ENCODE results near the gene GTF2A1. TPM values are rescaled to one million over a fixed set of nuclear protein-coding genes. Genes with fewer than 3 reads are reported as not detected.

GTF2A1 gene
- total RNA-seq, 2 donors from 2014 or later: 52.3 to 58.6 TPM

- Mint-ChIP-seq H3K4me3 (peak overlapping the region; percentile 93 to 96), H3K27ac (peak overlapping the region; percentile 98), H3K36me3 (ENCODE audit: insufficient read depth in 2 of 2) (peaks cover 6 to 9% of the 10 kb centered on the region in 2 donors), H3K4me1 (ENCODE audit: low read depth) (peaks cover 38% of the 10 kb centered on the region), H3K9me3 (no peaks in the 10 kb centered on the region), H3K27me3 (ENCODE audit: low read depth) (no peaks in the 10 kb centered on the region)
- no peak for DNase-seq
- ATAC-seq (replicated peaks in 1 of 2): no peak
Observed at GRCh38 chr14:81221579-81222102, 882 bp upstream of the GTF2A1 start.

GRCh38 chr14:81220580-81220829 lies 254 bp downstream of the GTF2A1 start:
- Mint-ChIP-seq H3K4me3 (peak overlapping the region; percentile 93 to 96), H3K27me3 (ENCODE audit: low read depth) (no peaks in the 10 kb centered on the region), H3K27ac (peak overlapping the region; percentile 98), H3K36me3 (ENCODE audit: insufficient read depth in 2 of 2) (peaks cover 6 to 15% of the 10 kb centered on the region in 2 donors), H3K4me1 (ENCODE audit: low read depth) (peaks cover 50% of the 10 kb centered on the region), H3K9me3 (no peaks in the 10 kb centered on the region)
- DNase-seq: no peak
- no peak for ATAC-seq (replicated peaks in 1 of 2)

- H3K4me3 Mint-ChIP-seq: peak overlapping the region; percentile 93 to 96
- peak in 1 of 2 donors; percentile 1 for ATAC-seq (replicated peaks in 1 of 2)
Observed at GRCh38 chr14:81219759-81220579, 790 bp downstream of the GTF2A1 start.

GRCh38 chr14:81219210-81219758 lies 1.5 kb downstream of the GTF2A1 start:
- peak; percentile 64 to 68 for ATAC-seq (replicated peaks in 1 of 2)
- H3K36me3 Mint-ChIP-seq (ENCODE audit: insufficient read depth in 2 of 2): peaks cover 6 to 15% of the 10 kb centered on the region in 2 donors
- H3K27me3 Mint-ChIP-seq (ENCODE audit: low read depth): no peaks in the 10 kb centered on the region
- no peaks in the 10 kb centered on the region for H3K9me3 Mint-ChIP-seq
- peak overlapping the region; percentile 92 for H3K4me3 Mint-ChIP-seq
- DNase-seq: peak; percentile 84
- peaks cover 58% of the 10 kb centered on the region for H3K4me1 Mint-ChIP-seq (ENCODE audit: low read depth)
- peak overlapping the region; percentile 98 for H3K27ac Mint-ChIP-seq

More at GRCh38 chr14:81219759-81220579, 790 bp downstream of the GTF2A1 start:
- Mint-ChIP-seq H3K36me3 (ENCODE audit: insufficient read depth in 2 of 2) (peaks cover 6 to 15% of the 10 kb centered on the region in 2 donors), H3K27ac (peak overlapping the region; percentile 98), H3K4me1 (ENCODE audit: low read depth) (peaks cover 55% of the 10 kb centered on the region), H3K9me3 (no peaks in the 10 kb centered on the region), H3K27me3 (ENCODE audit: low read depth) (no peaks in the 10 kb centered on the region)
- peak; percentile 33 to 55 for DNase-seq

GRCh38 chr14:81211844-81212243 lies 8.9 kb downstream of the GTF2A1 start:
- peak; percentile 10 to 11 for DNase-seq
- Mint-ChIP-seq H3K4me1 (ENCODE audit: low read depth) (peaks cover 49% of the 10 kb centered on the region), H3K4me3 (no peak overlapping the region), H3K36me3 (ENCODE audit: insufficient read depth in 2 of 2) (peaks cover 9 to 30% of the 10 kb centered on the region in 2 donors), H3K27me3 (ENCODE audit: low read depth) (no peaks in the 10 kb centered on the region), H3K27ac (peak overlapping the region; percentile 80), H3K9me3 (no peaks in the 10 kb centered on the region)
- ATAC-seq (replicated peaks in 1 of 2): peak in 1 of 2 donors; percentile 41

GRCh38 chr14:81209167-81209836 lies 11.5 kb downstream of the GTF2A1 start:
- Mint-ChIP-seq H3K27ac (no peak overlapping the region), H3K4me1 (ENCODE audit: low read depth) (peaks cover 40% of the 10 kb centered on the region), H3K27me3 (ENCODE audit: low read depth) (no peaks in the 10 kb centered on the region), H3K36me3 (ENCODE audit: insufficient read depth in 2 of 2) (peaks cover 11 to 32% of the 10 kb centered on the region in 2 donors), H3K9me3 (no peaks in the 10 kb centered on the region), H3K4me3 (no peak overlapping the region)
- no peak for ATAC-seq (replicated peaks in 1 of 2)
- DNase-seq: no peak

GRCh38 chr14:81208489-81208888 lies 12.3 kb downstream of the GTF2A1 start:
- H3K4me1 Mint-ChIP-seq (ENCODE audit: low read depth): peaks cover 39% of the 10 kb centered on the region
- ATAC-seq (replicated peaks in 1 of 2) (no peak), DNase-seq (no peak)
- H3K36me3 Mint-ChIP-seq (ENCODE audit: insufficient read depth in 2 of 2): peaks cover 12 to 31% of the 10 kb centered on the region in 2 donors
- H3K27me3 Mint-ChIP-seq (ENCODE audit: low read depth): no peaks in the 10 kb centered on the region
- H3K27ac Mint-ChIP-seq: no peak overlapping the region
- H3K4me3 Mint-ChIP-seq: no peak overlapping the region
- H3K9me3 Mint-ChIP-seq: no peaks in the 10 kb centered on the region

GRCh38 chr14:81206115-81206514 lies 14.6 kb downstream of the GTF2A1 start:
- peaks cover 27% of the 10 kb centered on the region for H3K4me1 Mint-ChIP-seq (ENCODE audit: low read depth)
- no peak for DNase-seq

GRCh38 chr14:81205639-81206038 lies 15.1 kb downstream of the GTF2A1 start:
- Mint-ChIP-seq H3K9me3 (no peaks in the 10 kb centered on the region), H3K4me1 (ENCODE audit: low read depth) (peaks cover 27% of the 10 kb centered on the region), H3K4me3 (no peak overlapping the region), H3K27ac (peak overlapping the region; percentile 31), H3K36me3 (ENCODE audit: insufficient read depth in 2 of 2) (peaks cover 12 to 34% of the 10 kb centered on the region in 2 donors), H3K27me3 (ENCODE audit: low read depth) (no peaks in the 10 kb centered on the region)
- ATAC-seq (replicated peaks in 1 of 2) (no peak), DNase-seq (no peak)

More at GRCh38 chr14:81206115-81206514, 14.6 kb downstream of the GTF2A1 start:
- H3K4me3 Mint-ChIP-seq: no peak overlapping the region
- no peaks in the 10 kb centered on the region for H3K27me3 Mint-ChIP-seq (ENCODE audit: low read depth)
- peak overlapping the region; percentile 31 for H3K27ac Mint-ChIP-seq
- H3K36me3 Mint-ChIP-seq (ENCODE audit: insufficient read depth in 2 of 2): peaks cover 12 to 33% of the 10 kb centered on the region in 2 donors
- peak; percentile 78 to 98 for ATAC-seq (replicated peaks in 1 of 2)
- H3K9me3 Mint-ChIP-seq: no peaks in the 10 kb centered on the region

GRCh38 chr14:81200054-81200453 lies 20.7 kb downstream of the GTF2A1 start:
- peak overlapping the region; percentile 34 to 41 for H3K4me3 Mint-ChIP-seq
- no peaks in the 10 kb centered on the region for H3K9me3 Mint-ChIP-seq
- H3K27ac Mint-ChIP-seq: peak overlapping the region; percentile 38
- DNase-seq (no peak), ATAC-seq (replicated peaks in 1 of 2) (peak; percentile 71 to 75)
- no peaks in the 10 kb centered on the region for H3K27me3 Mint-ChIP-seq (ENCODE audit: low read depth)
- peaks cover 15% of the 10 kb centered on the region for H3K4me1 Mint-ChIP-seq (ENCODE audit: low read depth)
- H3K36me3 Mint-ChIP-seq (ENCODE audit: insufficient read depth in 2 of 2): peaks cover 3 to 41% of the 10 kb centered on the region in 2 donors

GRCh38 chr14:81199084-81199483 lies 21.7 kb downstream of the GTF2A1 start:
- Mint-ChIP-seq H3K27ac (no peak overlapping the region), H3K27me3 (ENCODE audit: low read depth) (no peaks in the 10 kb centered on the region), H3K9me3 (no peaks in the 10 kb centered on the region), H3K4me3 (no peak overlapping the region), H3K4me1 (ENCODE audit: low read depth) (peaks cover 25% of the 10 kb centered on the region), H3K36me3 (ENCODE audit: insufficient read depth in 2 of 2) (peaks cover 4 to 50% of the 10 kb centered on the region in 2 donors)
- DNase-seq (no peak), ATAC-seq (replicated peaks in 1 of 2) (no peak)

- H3K9me3 Mint-ChIP-seq: no peaks in the 10 kb centered on the region
- no peak for ATAC-seq (replicated peaks in 1 of 2)
Observed at GRCh38 chr14:81198651-81199050, 22.1 kb downstream of the GTF2A1 start.

More at GRCh38 chr14:81198651-81199050, 22.1 kb downstream of the GTF2A1 start:
- no peak for DNase-seq
- Mint-ChIP-seq H3K27me3 (ENCODE audit: low read depth) (no peaks in the 10 kb centered on the region), H3K36me3 (ENCODE audit: insufficient read depth in 2 of 2) (peaks cover 2 to 46% of the 10 kb centered on the region in 2 donors), H3K4me3 (no peak overlapping the region), H3K27ac (no peak overlapping the region), H3K4me1 (ENCODE audit: low read depth) (peaks cover 25% of the 10 kb centered on the region)
